OCI-LY1 (cell line): ENCODE results near the gene PDE8A.

Experiments used
- EZH2 ChIP-seq: fragments of 200-600 bp; sonication (generic), shearing (Covaris generic); IDR thresholded peaks from 2 replicates; pipeline ENCODE4 v1.8.0; 2017; ENCODE audit warnings: borderline replicate concordance, mixed run types, mild to moderate bottlenecking, antibody characterized with exemption, low read length, moderate library complexity, mixed read lengths
- TF ChIP-seq, protein P1 (sequence below): fragments of 200-600 bp; sonication (generic), shearing (Covaris generic); IDR thresholded peaks from 2 replicates; pipeline ENCODE4 v1.5.1; 2017; ENCODE audit warnings: mild to moderate bottlenecking, antibody characterized with exemption, low read length, moderate library complexity, mixed read lengths

DNA sequence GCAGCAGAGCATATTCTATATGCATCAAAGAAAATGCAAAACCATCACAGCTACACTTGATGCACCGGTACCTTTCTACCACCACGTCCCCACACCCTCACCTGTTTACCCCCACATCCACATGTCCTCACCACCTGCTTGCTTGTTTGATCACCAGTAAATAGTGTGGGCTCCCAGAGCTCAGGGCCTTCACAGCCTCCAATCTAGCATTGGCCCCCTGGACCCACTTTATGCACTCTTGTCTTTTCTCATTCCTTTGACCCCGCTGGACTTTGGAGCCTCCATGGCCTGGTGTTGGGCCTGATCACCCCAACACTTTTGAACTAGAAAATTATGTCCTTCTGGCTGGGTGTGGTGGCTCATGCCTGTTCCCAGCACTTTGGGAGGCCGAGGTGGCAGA is 190.1 kb downstream of the PDE8A start:
- TF ChIP-seq, protein P1, sequence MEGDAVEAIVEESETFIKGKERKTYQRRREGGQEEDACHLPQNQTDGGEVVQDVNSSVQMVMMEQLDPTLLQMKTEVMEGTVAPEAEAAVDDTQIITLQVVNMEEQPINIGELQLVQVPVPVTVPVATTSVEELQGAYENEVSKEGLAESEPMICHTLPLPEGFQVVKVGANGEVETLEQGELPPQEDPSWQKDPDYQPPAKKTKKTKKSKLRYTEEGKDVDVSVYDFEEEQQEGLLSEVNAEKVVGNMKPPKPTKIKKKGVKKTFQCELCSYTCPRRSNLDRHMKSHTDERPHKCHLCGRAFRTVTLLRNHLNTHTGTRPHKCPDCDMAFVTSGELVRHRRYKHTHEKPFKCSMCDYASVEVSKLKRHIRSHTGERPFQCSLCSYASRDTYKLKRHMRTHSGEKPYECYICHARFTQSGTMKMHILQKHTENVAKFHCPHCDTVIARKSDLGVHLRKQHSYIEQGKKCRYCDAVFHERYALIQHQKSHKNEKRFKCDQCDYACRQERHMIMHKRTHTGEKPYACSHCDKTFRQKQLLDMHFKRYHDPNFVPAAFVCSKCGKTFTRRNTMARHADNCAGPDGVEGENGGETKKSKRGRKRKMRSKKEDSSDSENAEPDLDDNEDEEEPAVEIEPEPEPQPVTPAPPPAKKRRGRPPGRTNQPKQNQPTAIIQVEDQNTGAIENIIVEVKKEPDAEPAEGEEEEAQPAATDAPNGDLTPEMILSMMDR: no peak
- TF ChIP-seq EZH2: no peak
